ENCODE measurements around the gene LYZ. TPM values are rescaled to one million over a fixed set of nuclear protein-coding genes. Genes with fewer than 3 reads are reported as not detected.

The LYZ gene
- total and polyA plus RNA-seq, 2 donors (not counting 3 experiments of a cell fraction or from before 2014, with no cell fraction given): not detected

- no peak overlapping the region for H3K4me3 ChIP-seq (replicated peaks in 1 of 3; ENCODE audit: insufficient read depth in 1 of 3, low read depth in 1 of 3, low read length in 3 of 3)
- no peak for DNase-seq (ENCODE audit: low read depth, low spot score)
- no peak for TF ChIP-seq JUN (IDR thresholded peaks at IDR 0.05; ENCODE audit: borderline replicate concordance, insufficient read depth, insufficient read length, low read depth)
- TF ChIP-seq GATA2 (IDR thresholded peaks at IDR 0.05; ENCODE audit: insufficient read depth, insufficient read length, low read depth, low read length): no peak
- dilution Hi-C loops (cut with MboI; ENCODE audit: extremely low pct_ligation_motif_present, low sequenced_read_pairs) (no loop called here), intact Hi-C loops (cut with micrococcal nuclease) (no loop called here)
- no peaks in the 10 kb centered on the region for H3K4me1 ChIP-seq (ENCODE audit: control insufficient read depth, extremely low read depth, insufficient read depth, low read length)
- H3K9me3 ChIP-seq (replicated peaks; ENCODE audit: control insufficient read depth, insufficient read depth, low read length): no peaks in the 10 kb centered on the region
- ChIA-PET POLR2A (no interaction called here), CTCF (interaction anchor here (1.7 kb wide), 1 partner anchor 40 kb away, joined by 6 read pairs; no protein-coding TSS in a partner anchor)
- no peaks in the 10 kb centered on the region for H3K79me2 ChIP-seq (ENCODE audit: control insufficient read depth, insufficient read depth, low read length)
- no peak overlapping the region for H3K4me2 ChIP-seq (ENCODE audit: insufficient read depth, low read length)
- no peak overlapping the region for H2AFZ ChIP-seq (ENCODE audit: low read depth, low read length)
- FAIRE-seq: no peak
- H3K9me1 ChIP-seq (replicated peaks; ENCODE audit: control insufficient read depth, extremely low read depth, insufficient read depth, low read length): no peaks in the 10 kb centered on the region
- peaks cover 2 to 5% of the 10 kb centered on the region in 2 experiments for H3K27me3 ChIP-seq (ENCODE audit: control insufficient read depth in 2 of 2, insufficient read depth in 2 of 2, low read length in 2 of 2)
- no peak overlapping the region for H3K27ac ChIP-seq (ENCODE audit: insufficient read depth, low read depth, low read length)
- no peak overlapping the region for H3K9ac ChIP-seq (replicated peaks; ENCODE audit: extremely low read depth, insufficient read depth, low read length)
- no TSS peak for BruUV-seq (replicated peaks)
- H4K20me1 ChIP-seq (replicated peaks; ENCODE audit: control insufficient read depth, extremely low read depth, insufficient read depth, low read length): no peaks in the 10 kb centered on the region
- no peaks in the 10 kb centered on the region for H3K36me3 ChIP-seq (ENCODE audit: control insufficient read depth in 2 of 2, extremely low read depth in 1 of 2, insufficient read depth in 2 of 2, low read length in 2 of 2)
Measured at GRCh38 chr12:69318225-69318624, 30.0 kb upstream of the LYZ start.

GRCh38 chr12:69321351-69321750 is 26.8 kb upstream of the LYZ start:
- intact Hi-C loops (cut with micrococcal nuclease) (no loop called here), dilution Hi-C loops (cut with MboI; ENCODE audit: extremely low pct_ligation_motif_present, low sequenced_read_pairs) (no loop called here)
- Histone ChIP-seq H3K9ac (replicated peaks; ENCODE audit: extremely low read depth, insufficient read depth, low read length) (no peak overlapping the region), H3K4me1 (ENCODE audit: control insufficient read depth, extremely low read depth, insufficient read depth, low read length) (no peaks in the 10 kb centered on the region), H3K36me3 (ENCODE audit: control insufficient read depth in 2 of 2, extremely low read depth in 1 of 2, insufficient read depth in 2 of 2, low read length in 2 of 2) (no peaks in the 10 kb centered on the region), H3K9me3 (replicated peaks; ENCODE audit: control insufficient read depth, insufficient read depth, low read length) (no peaks in the 10 kb centered on the region), H3K27ac (ENCODE audit: insufficient read depth, low read depth, low read length) (no peak overlapping the region), H2AFZ (ENCODE audit: low read depth, low read length) (no peak overlapping the region), H3K79me2 (ENCODE audit: control insufficient read depth, insufficient read depth, low read length) (no peaks in the 10 kb centered on the region), H3K9me1 (replicated peaks; ENCODE audit: control insufficient read depth, extremely low read depth, insufficient read depth, low read length) (no peaks in the 10 kb centered on the region), H3K27me3 (ENCODE audit: control insufficient read depth in 2 of 2, insufficient read depth in 2 of 2, low read length in 2 of 2) (peaks cover 7 to 11% of the 10 kb centered on the region in 2 experiments), H4K20me1 (replicated peaks; ENCODE audit: control insufficient read depth, extremely low read depth, insufficient read depth, low read length) (no peaks in the 10 kb centered on the region), H3K4me2 (ENCODE audit: insufficient read depth, low read length) (no peak overlapping the region), H3K4me3 (replicated peaks in 1 of 3; ENCODE audit: insufficient read depth in 1 of 3, low read depth in 1 of 3, low read length in 3 of 3) (no peak overlapping the region)
- DNase-seq (ENCODE audit: low read depth, low spot score): no peak
- CTCF ChIA-PET: interaction anchor here (1.5 kb wide), 1 partner anchor 30 kb away, joined by 4 read pairs; no protein-coding TSS in a partner anchor
- no TSS peak for BruUV-seq (replicated peaks)
- FAIRE-seq: no peak
- TF ChIP-seq, protein P1, sequence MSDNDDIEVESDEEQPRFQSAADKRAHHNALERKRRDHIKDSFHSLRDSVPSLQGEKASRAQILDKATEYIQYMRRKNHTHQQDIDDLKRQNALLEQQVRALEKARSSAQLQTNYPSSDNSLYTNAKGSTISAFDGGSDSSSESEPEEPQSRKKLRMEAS (IDR thresholded peaks at IDR 0.05; ENCODE audit: insufficient read depth, insufficient read length): no peak
- no peak for TF ChIP-seq POLR2A (IDR thresholded peaks at IDR 0.05; ENCODE audit: low read depth, low read length)
- no peak for TF ChIP-seq POLR2AphosphoS5 (IDR thresholded peaks at IDR 0.05; ENCODE audit: insufficient read depth, low read depth, low read length)
- no peak for TF ChIP-seq FOS (IDR thresholded peaks at IDR 0.05; ENCODE audit: borderline replicate concordance, insufficient read depth, low read length)
- TF ChIP-seq CTCF (IDR thresholded peaks at IDR 0.05; ENCODE audit: extremely low read depth in 1 of 2, insufficient read depth in 1 of 2, low read depth in 1 of 2, low read length in 2 of 2): no peak
- TF ChIP-seq EZH2 (IDR thresholded peaks at IDR 0.05; ENCODE audit: borderline replicate concordance, low read depth, low read length, severe bottlenecking): no peak
- TF ChIP-seq JUN (IDR thresholded peaks at IDR 0.05; ENCODE audit: borderline replicate concordance, insufficient read depth, insufficient read length, low read depth): no peak
- no peak for TF ChIP-seq MYC (IDR thresholded peaks at IDR 0.05; ENCODE audit: low read depth, low read length)
- TF ChIP-seq GATA2 (IDR thresholded peaks at IDR 0.05; ENCODE audit: insufficient read depth, insufficient read length, low read depth, low read length): no peak
- POLR2A ChIA-PET: no interaction called here
